Left ventricle myocardium inferior (tissue), 1 donor: ENCODE measurements around the gene MPST. TPM values are rescaled to one million over a fixed set of nuclear protein-coding genes. Genes with fewer than 3 reads are reported as not detected.
"Not testable (repeated sequence)": the region's sequence is repeated elsewhere in the genome, so short reads cannot be mapped to it uniquely, and the experiment has no call there.

ENCODE experiments used
- DNase-seq: peaks from one replicate; pipeline ENCODE4 v3.0.0-alpha.2; 2020
- H3K27ac ChIP-seq: fragments of 200-600 bp; replicated peaks from 2 replicates; pipeline ENCODE4 v1.8.0; 2021
- H3K27me3 ChIP-seq: fragments of 200-600 bp; 2 replicates; pipeline ENCODE4 v1.8.0; 2021; ENCODE audit warnings: low read depth
- H3K36me3 ChIP-seq: fragments of 200-600 bp; 2 replicates; pipeline ENCODE4 v1.8.0; 2021
- H3K4me1 ChIP-seq: fragments of 200-600 bp; 2 replicates; pipeline ENCODE4 v1.8.0; 2021
- H3K4me3 ChIP-seq: fragments of 200-600 bp; 2 replicates; pipeline ENCODE4 v1.8.0; 2021; ENCODE audit warnings: mild to moderate bottlenecking, moderate library complexity
- H3K9me3 ChIP-seq: fragments of 200-600 bp; replicated peaks from 2 replicates; pipeline ENCODE4 v1.8.0; 2021
- CTCF ChIP-seq: fragments of 200-600 bp; IDR thresholded peaks from 2 replicates; pipeline ENCODE4 v1.8.0; 2021; ENCODE audit warnings: antibody characterized with exemption, mild to moderate bottlenecking, borderline replicate concordance
- intact Hi-C: fragments of 100-400 bp; cut with micrococcal nuclease; formaldehyde crosslinking; loops from one replicate; pipeline ENCODE4 v1.11.0; 2022
- total RNA-seq: library from RNA; stranded (reverse); fragmentation: NEBNext Ultra II Directional; extraction: Animal tissue kit (Norgen Biotek cat#: 25700); gene quantifications from one replicate; pipeline ENCODE4 v1.2.1, GENCODE V29; 2021
- donor health status: DM: no; HTN: yes; CAD: no; lungs with severe emphysema.

The MPST gene
- total RNA-seq, 1 donor from 2014 or later, result 58.3 TPM

DNA sequence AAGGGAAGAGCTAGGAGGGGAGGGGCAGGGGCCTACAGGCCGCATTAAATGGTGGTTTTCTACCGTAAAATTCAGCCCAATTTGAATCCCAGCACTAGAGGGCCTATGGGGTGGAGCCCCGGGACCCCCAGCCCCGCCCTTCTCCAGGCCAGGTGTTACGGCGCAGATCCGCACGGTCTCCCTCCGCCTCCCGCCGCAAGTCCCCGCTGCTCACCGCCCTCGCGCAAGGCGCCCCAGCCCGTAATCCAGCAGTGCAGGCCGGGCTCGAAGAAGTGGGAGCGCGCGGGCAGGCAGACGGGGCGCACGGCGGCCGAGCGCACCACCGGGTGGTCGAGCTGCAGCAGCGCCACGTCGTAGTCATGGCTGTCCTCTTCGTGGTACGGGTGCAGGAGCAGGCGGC lies 49.3 kb downstream of the MPST start:
- intact Hi-C loops, result no loop called here

GRCh38 chr22:37069319-37069718 lies 49.8 kb downstream of the MPST start:
- H3K27me3 ChIP-seq, result peaks cover 83% of the 10 kb centered on the region
- no peaks in the 10 kb centered on the region for H3K36me3 ChIP-seq
- no peak overlapping the region for H3K27ac ChIP-seq
- no peaks in the 10 kb centered on the region for H3K4me1 ChIP-seq
- no peak for TF ChIP-seq CTCF
- H3K4me3 ChIP-seq, result no peak overlapping the region
- no peaks in the 10 kb centered on the region for H3K9me3 ChIP-seq
- no peak for DNase-seq
- intact Hi-C loops, result no loop called here

More for the DNA sequence above, 49.3 kb downstream of the MPST start:
- H3K36me3 ChIP-seq, result no peaks in the 10 kb centered on the region
- DNase-seq, result no peak
- no peaks in the 10 kb centered on the region for H3K9me3 ChIP-seq
- no peaks in the 10 kb centered on the region for H3K4me1 ChIP-seq
- H3K27ac ChIP-seq, result no peak overlapping the region
- peaks cover 79% of the 10 kb centered on the region for H3K27me3 ChIP-seq
- H3K4me3 ChIP-seq, result no peak overlapping the region
- TF ChIP-seq CTCF, result no peak

- no peaks in the 10 kb centered on the region for H3K9me3 ChIP-seq
- H3K4me3 ChIP-seq, result no peak overlapping the region
- H3K4me1 ChIP-seq, result no peaks in the 10 kb centered on the region
- H3K36me3 ChIP-seq, result no peaks in the 10 kb centered on the region
- no peak overlapping the region for H3K27ac ChIP-seq
- H3K27me3 ChIP-seq, result peaks cover 87% of the 10 kb centered on the region
- DNase-seq, result no peak
- TF ChIP-seq CTCF, result no peak
- intact Hi-C loops, result no loop called here
Observed at GRCh38 chr22:37069719-37070118, 50.2 kb downstream of the MPST start.

DNA sequence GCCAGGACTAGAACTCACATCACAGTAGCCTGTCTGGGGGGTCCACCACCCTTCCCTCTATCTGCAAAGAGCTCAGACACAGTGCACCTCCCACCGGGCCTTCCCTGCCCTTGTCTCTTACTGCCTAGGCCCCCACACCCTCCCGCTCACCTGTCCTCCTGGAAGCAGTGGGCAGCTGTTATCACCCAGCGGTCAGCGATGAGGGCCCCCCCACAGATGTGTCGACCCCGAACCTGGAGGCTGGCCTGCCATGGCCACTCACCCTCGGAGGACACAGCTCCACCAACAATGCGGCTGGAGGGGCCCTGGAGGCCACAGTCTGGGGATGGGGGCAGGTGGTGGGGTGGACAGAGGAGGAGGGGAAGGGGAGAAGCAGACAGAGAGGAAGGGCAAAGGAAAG lies 50.8 kb downstream of the MPST start:
- H3K27ac ChIP-seq, result no peak overlapping the region
- H3K4me1 ChIP-seq, result no peaks in the 10 kb centered on the region
- TF ChIP-seq CTCF, result no peak
- H3K36me3 ChIP-seq, result no peaks in the 10 kb centered on the region
- H3K9me3 ChIP-seq, result no peaks in the 10 kb centered on the region
- intact Hi-C loops, result no loop called here
- H3K4me3 ChIP-seq, result no peak overlapping the region
- H3K27me3 ChIP-seq, result peaks cover 87% of the 10 kb centered on the region
- DNase-seq, result no peak

- Histone ChIP-seq H3K4me3 (no peak overlapping the region), H3K4me1 (no peaks in the 10 kb centered on the region), H3K9me3 (no peaks in the 10 kb centered on the region), H3K36me3 (no peaks in the 10 kb centered on the region), H3K27ac (no peak overlapping the region), H3K27me3 (peaks cover 87% of the 10 kb centered on the region)
- TF ChIP-seq CTCF, result no peak
- no peak for DNase-seq
- intact Hi-C loops, result no loop called here
Observed at GRCh38 chr22:37070744-37071143, 51.2 kb downstream of the MPST start.

DNA sequence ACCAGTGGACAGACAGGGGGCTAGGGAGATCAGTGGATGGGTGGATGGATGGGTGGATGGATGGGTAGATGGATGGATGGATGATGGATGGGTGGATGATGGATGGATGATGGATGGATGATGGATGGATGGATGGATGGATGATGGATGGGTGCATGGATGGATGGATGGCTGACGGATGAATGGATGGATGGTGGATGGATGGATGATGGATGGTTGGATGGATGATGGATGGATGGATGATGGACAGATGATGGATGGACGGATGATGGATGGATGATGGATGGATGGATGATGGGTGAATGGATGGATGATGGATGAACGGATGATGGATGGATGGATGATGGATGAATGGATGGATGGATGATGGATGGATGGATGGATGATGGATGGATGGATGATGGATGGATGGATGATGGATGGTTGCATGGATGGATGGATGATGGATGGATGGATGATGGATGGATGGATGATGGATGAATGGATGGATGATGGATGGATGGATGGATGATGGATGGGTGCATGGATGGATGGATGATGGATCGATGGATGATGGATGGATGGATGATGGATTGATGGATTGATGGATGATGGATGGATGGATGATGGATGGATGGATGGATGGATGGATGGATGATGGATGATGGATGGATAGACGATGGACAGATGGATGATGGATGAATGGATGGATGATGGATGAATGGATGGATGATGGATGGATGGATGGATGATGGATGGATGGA lies 52.5 kb downstream of the MPST start:
- peaks cover 87% of the 10 kb centered on the region for H3K27me3 ChIP-seq
- H3K4me3 ChIP-seq, H3K36me3 ChIP-seq, H3K4me1 ChIP-seq, DNase-seq, H3K27ac ChIP-seq, H3K9me3 ChIP-seq, intact Hi-C loops: not testable (repeated sequence)
